Fibroblast of lung (primary cell): Measurements from ENCODE around the gene ARMC9. TPM values are rescaled to one million over a fixed set of nuclear protein-coding genes. Genes with fewer than 3 reads are reported as not detected.

ENCODE experiments used
- DNase-seq, 2 donors: peaks; one replicate each; pipeline versions ENCODE4 v3.0.0 to v3.0.0-alpha.2; 2010; ENCODE audit warnings: low read depth in 2 of 2
- H2AFZ ChIP-seq: 2 replicates; pipeline ENCODE4 v1.5.1; 2012; ENCODE audit warnings: low read length, control low read depth, inconsistent platforms
- H3K27ac ChIP-seq: 2 replicates; pipeline ENCODE4 v1.5.1; 2011; ENCODE audit warnings: low read length, control low read depth; ENCODE audit not compliant: insufficient read depth
- H3K27me3 ChIP-seq: 2 replicates; pipeline ENCODE4 v1.5.1; 2011; ENCODE audit warnings: mild to moderate bottlenecking, low read length; ENCODE audit not compliant: control insufficient read depth, insufficient read depth
- H3K36me3 ChIP-seq: 2 replicates; pipeline ENCODE4 v1.5.1; 2011; ENCODE audit warnings: low read length; ENCODE audit not compliant: control insufficient read depth, insufficient read depth
- H3K4me1 ChIP-seq: 2 replicates; pipeline ENCODE4 v1.5.1; 2011; ENCODE audit warnings: low read length; ENCODE audit not compliant: control insufficient read depth, insufficient read depth; ENCODE audit errors: extremely low read depth
- H3K4me2 ChIP-seq: 2 replicates; pipeline ENCODE4 v1.5.1; 2011; ENCODE audit warnings: low read length, control low read depth; ENCODE audit not compliant: insufficient read depth; ENCODE audit errors: extremely low read depth
- H3K4me3 ChIP-seq, 4 experiments: fragments of 200-600 bp in 1 of 4; sonication (generic) in 1 of 4; replicated peaks in 1 of 4; 2 replicates each; pipeline ENCODE4 v1.5.1; 2011 to 2016; ENCODE audit warnings: low read length in 4 of 4, low read depth in 3 of 4, mild to moderate bottlenecking in 3 of 4, control low read depth in 2 of 4, inconsistent platforms in 1 of 4, mixed read lengths in 1 of 4; ENCODE audit not compliant: insufficient read depth in 1 of 4; ENCODE audit errors: control extremely low read depth in 1 of 4
- H3K79me2 ChIP-seq: 2 replicates; pipeline ENCODE4 v1.5.1; 2012; ENCODE audit warnings: mild to moderate bottlenecking, low read length, inconsistent platforms; ENCODE audit not compliant: control insufficient read depth, insufficient read depth
- H3K9ac ChIP-seq: 2 replicates; pipeline ENCODE4 v1.5.1; 2011; ENCODE audit warnings: mild to moderate bottlenecking, low read length, control low read depth; ENCODE audit not compliant: insufficient read depth
- H3K9me3 ChIP-seq: 2 replicates; pipeline ENCODE4 v1.5.1; 2012; ENCODE audit warnings: low read depth, low read length; ENCODE audit not compliant: control insufficient read depth, insufficient read depth
- H4K20me1 ChIP-seq: 2 replicates; pipeline ENCODE4 v1.5.1; 2011; ENCODE audit warnings: low read length; ENCODE audit not compliant: control insufficient read depth, insufficient read depth; ENCODE audit errors: extremely low read depth
- CTCF ChIP-seq, 2 donors: IDR thresholded peaks in 1 of 2; conservative IDR thresholded peaks in 1 of 2; 1 replicate in 1 of 2; 2 replicates in 1 of 2; pipeline ENCODE4 v1.5.1; 2011 to 2012; ENCODE audit warnings: low read length in 2 of 2, control low read depth in 1 of 2, inconsistent platforms in 1 of 2, low read depth in 1 of 2, mild to moderate bottlenecking in 1 of 2
- EZH2 ChIP-seq: IDR thresholded peaks from 2 replicates; pipeline ENCODE4 v1.5.1; 2012; ENCODE audit warnings: low read length, control low read depth, mild to moderate bottlenecking; ENCODE audit errors: missing control alignments
- polyA plus RNA-seq, 2 donors: library from polyadenylated mRNA; depleted of rRNA in 1 of 2; stranded (reverse) in 1 of 2; unstranded in 1 of 2; fragments of >200 nt; gene quantifications; 2 replicates each; pipeline ENCODE4 v1.2.1, GENCODE V29; 2011 to 2012; ENCODE audit warnings: missing spikeins in 1 of 2
- total RNA-seq: library from RNA; depleted of rRNA; stranded (reverse); fragments of >200 nt; gene quantifications from 2 replicates; pipeline ENCODE4 v1.2.1, GENCODE V29; 2014

The ARMC9 gene
- total and polyA plus RNA-seq, 2 donors (not counting 1 experiment from before 2014, with no cell fraction given) = 68.4 to 153 TPM

GRCh38 chr2:231197706-231198290 lies 633 bp upstream of the ARMC9 start:
- Histone ChIP-seq H3K4me3 (peak overlapping the region; percentile 67 to 95 (median 92)), H3K27me3 (no peaks in the 10 kb centered on the region), H2AFZ (peak overlapping the region; percentile 100), H3K79me2 (peaks cover 21% of the 10 kb centered on the region), H4K20me1 (no peaks in the 10 kb centered on the region), H3K9me3 (no peaks in the 10 kb centered on the region), H3K36me3 (peaks cover 2% of the 10 kb centered on the region), H3K4me1 (peaks cover 9% of the 10 kb centered on the region), H3K9ac (peak overlapping the region; percentile 73), H3K4me2 (peak overlapping the region; percentile 94), H3K27ac (peak overlapping the region; percentile 82)
- DNase-seq = no peak
- TF ChIP-seq CTCF (conservative IDR thresholded peaks at IDR 0.05 in 1 of 2, IDR thresholded peaks at IDR 0.05 in 1 of 2; ENCODE audit: low read depth in 1 of 2, low read length in 2 of 2) = no peak
- no peak for TF ChIP-seq EZH2

GRCh38 chr2:231199219-231199618 lies 788 bp downstream of the ARMC9 start:
- no peaks in the 10 kb centered on the region for H4K20me1 ChIP-seq
- H3K27ac ChIP-seq = peak overlapping the region; percentile 82
- H3K9ac ChIP-seq = peak overlapping the region; percentile 73
- no peaks in the 10 kb centered on the region for H3K9me3 ChIP-seq
- no peak for TF ChIP-seq EZH2
- TF ChIP-seq CTCF (conservative IDR thresholded peaks at IDR 0.05 in 1 of 2, IDR thresholded peaks at IDR 0.05 in 1 of 2; ENCODE audit: low read depth in 1 of 2, low read length in 2 of 2) = no peak
- H2AFZ ChIP-seq = no peak overlapping the region
- H3K4me2 ChIP-seq = peak overlapping the region; percentile 64
- peak overlapping the region; percentile 67 to 95 (median 86) for H3K4me3 ChIP-seq
- peaks cover 29% of the 10 kb centered on the region for H3K79me2 ChIP-seq
- H3K36me3 ChIP-seq = peaks cover 6% of the 10 kb centered on the region
- no peaks in the 10 kb centered on the region for H3K27me3 ChIP-seq
- peak; percentile 26 to 73 for DNase-seq
- peaks cover 8% of the 10 kb centered on the region for H3K4me1 ChIP-seq

GRCh38 chr2:231200805-231201474 lies 2.5 kb downstream of the ARMC9 start:
- Histone ChIP-seq H3K79me2 (peaks cover 37% of the 10 kb centered on the region), H3K4me1 (peaks cover 8% of the 10 kb centered on the region), H3K27me3 (no peaks in the 10 kb centered on the region), H3K9ac (no peak overlapping the region), H3K4me2 (peak overlapping the region; percentile 49), H2AFZ (no peak overlapping the region), H3K4me3 (peak overlapping the region in 1 of 4 experiments; percentile 94), H3K27ac (no peak overlapping the region), H3K36me3 (peaks cover 6% of the 10 kb centered on the region), H4K20me1 (no peaks in the 10 kb centered on the region), H3K9me3 (no peaks in the 10 kb centered on the region)
- no peak for TF ChIP-seq EZH2
- no peak for TF ChIP-seq CTCF (conservative IDR thresholded peaks at IDR 0.05 in 1 of 2, IDR thresholded peaks at IDR 0.05 in 1 of 2; ENCODE audit: low read depth in 1 of 2, low read length in 2 of 2)
- peak; percentile 27 to 86 for DNase-seq
